Activated CD4-positive, alpha-beta T cell treated with anti-CD3 and anti-CD28 coated beads for 36 hours (primary cell): ENCODE data around the gene JPT1. TPM values are rescaled to one million over a fixed set of nuclear protein-coding genes. Genes with fewer than 3 reads are reported as not detected.

Experiments used
- ATAC-seq: fragments of 200-7000 bp; cut with Tn5 transposase; one replicate; pipeline ENCODE4 v1.10.0; 2021; ENCODE audit warnings: mild to moderate bottlenecking, moderate library complexity
- CTCF ChIA-PET: fragments of 350-600 bp; sonication (Branson Sonifier 250); formaldehyde crosslinking; loops from one replicate; lab custom pipeline; 2021; ENCODE audit warnings: antibody characterized with exemption; lab: Charles Lee
- POLR2A ChIA-PET: fragments of 350-600 bp; sonication (Branson Sonifier 250); formaldehyde crosslinking; loops from one replicate; lab custom pipeline; 2021; ENCODE audit warnings: antibody characterized with exemption, inconsistent platforms; lab: Charles Lee
- DNase-seq: peaks from one replicate; pipeline ENCODE4 v3.0.0-alpha.2; 2020
- H3K27ac Mint-ChIP-seq: one replicate; pipeline ENCODE4 v1.8.0; 2021; ENCODE audit warnings: mixed read lengths
- H3K27me3 Mint-ChIP-seq: one replicate; pipeline ENCODE4 v1.8.0; 2021; ENCODE audit warnings: mixed read lengths
- H3K36me3 Mint-ChIP-seq: one replicate; pipeline ENCODE4 v1.8.0; 2021; ENCODE audit warnings: low read depth, mixed read lengths
- H3K4me1 Mint-ChIP-seq: one replicate; pipeline ENCODE4 v1.8.0; 2021; ENCODE audit warnings: mixed read lengths
- H3K4me3 Mint-ChIP-seq: one replicate; pipeline ENCODE4 v1.8.0; 2021; ENCODE audit warnings: mild to moderate bottlenecking, moderate library complexity, mixed read lengths
- H3K9me3 Mint-ChIP-seq: one replicate; pipeline ENCODE4 v1.8.0; 2021; ENCODE audit warnings: low read depth, mixed read lengths
- intact Hi-C, 2 experiments: fragments of 100-400 bp; cut with DNase I in 1 of 2; cut with micrococcal nuclease in 1 of 2; formaldehyde crosslinking; loops; one replicate each; pipeline versions ENCODE4 v1.14.2 to v1.15.1; 2022 to 2024; cut with DNase I, micrococcal nuclease
- total RNA-seq, 2 experiments: library from RNA; stranded (reverse); gene quantifications; one replicate each; pipeline ENCODE4 v1.2.3, GENCODE V29; 2021

JPT1 gene
- total RNA-seq, 2 experiments from 2014 or later: 234 to 238 TPM

DNA sequence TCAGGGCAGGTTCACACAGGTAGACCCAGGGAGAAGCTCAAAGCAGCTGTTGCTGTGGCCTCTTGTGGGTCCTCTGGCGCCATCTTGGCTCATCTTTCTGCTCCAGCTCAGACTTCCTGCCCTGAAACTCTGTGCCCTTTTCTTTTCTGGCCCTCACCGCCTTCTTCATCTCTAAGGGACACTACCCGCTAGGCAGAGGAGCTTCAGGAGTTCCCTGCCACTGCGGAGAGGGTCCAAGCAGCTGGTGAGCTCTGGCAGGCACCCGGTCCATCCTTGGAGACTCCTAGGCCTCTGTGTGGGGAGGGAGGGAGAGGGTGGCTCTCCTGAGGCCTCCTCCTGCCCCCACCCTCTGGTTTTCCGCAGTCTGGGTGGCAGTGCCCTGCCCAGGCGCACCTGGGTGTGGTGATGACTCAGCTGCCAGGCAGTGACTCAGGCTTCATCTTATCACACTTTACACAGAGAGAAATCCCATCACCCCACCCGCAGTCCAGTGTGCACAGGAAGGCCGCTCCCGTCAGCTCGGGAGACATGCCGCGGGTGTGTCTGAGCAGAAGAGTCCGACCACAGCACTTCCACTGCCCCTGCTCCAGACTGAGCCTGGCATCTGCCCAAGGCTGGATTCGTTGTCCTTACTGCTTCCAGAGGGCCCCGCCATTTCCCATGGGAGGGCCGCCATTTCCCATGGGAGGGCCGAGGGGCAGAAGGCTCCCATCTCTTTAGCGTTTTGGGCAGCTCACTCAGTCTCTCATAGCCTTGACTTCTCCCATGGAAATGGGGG, 30.1 kb downstream of the JPT1 start:
- intact Hi-C loops: no loop called here
- H3K4me3 Mint-ChIP-seq: peak overlapping the region; percentile 44

DNA sequence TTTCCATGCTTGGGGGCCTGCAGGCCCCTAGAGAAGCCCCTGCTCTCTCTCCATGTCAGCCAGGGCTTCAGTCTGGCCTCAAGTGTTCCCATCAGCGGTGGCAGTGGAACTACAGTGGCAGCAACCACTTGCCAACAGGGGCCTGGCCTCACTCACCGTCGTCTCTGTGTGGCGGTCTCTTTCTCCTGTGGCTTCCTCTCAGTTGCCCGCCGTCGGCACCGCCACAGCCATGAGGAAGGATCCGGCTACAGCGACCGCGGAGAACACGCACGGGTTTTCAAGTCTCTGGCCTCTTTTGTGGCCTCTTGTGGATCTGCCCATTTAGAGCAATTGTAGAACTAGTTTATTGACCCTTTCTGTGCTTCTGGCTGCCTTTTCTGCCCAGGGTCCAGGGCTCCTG, 36.0 kb downstream of the JPT1 start:
- ChIA-PET POLR2A (no interaction called here), CTCF (interaction anchor here (1.8 kb wide), 1 partner anchor 83 kb away, joined by 6 read pairs; no protein-coding TSS in a partner anchor)
- Mint-ChIP-seq H3K9me3 (no peaks in the 10 kb centered on the region), H3K27me3 (no peaks in the 10 kb centered on the region), H3K4me1 (peaks cover 13% of the 10 kb centered on the region), H3K4me3 (no peak overlapping the region), H3K36me3 (peaks cover 17% of the 10 kb centered on the region), H3K27ac (no peak overlapping the region)
- DNase-seq (no peak), ATAC-seq (no peak)
- intact Hi-C loops: no loop called here

More for the DNA sequence above, 30.1 kb downstream of the JPT1 start:
- H3K9me3 Mint-ChIP-seq: no peaks in the 10 kb centered on the region
- peak overlapping the region; percentile 94 for H3K27ac Mint-ChIP-seq
- POLR2A ChIA-PET: interaction anchor here (0.5 to 1.3 kb wide), 5 partner anchors 8 to 155 kb away, joined by 3 to 8 read pairs (median 4); no protein-coding TSS in a partner anchor
- ATAC-seq (peak; percentile 97), DNase-seq (peak; percentile 88)
- H3K36me3 Mint-ChIP-seq: peaks cover 16% of the 10 kb centered on the region
- peaks cover 27% of the 10 kb centered on the region for H3K4me1 Mint-ChIP-seq
- no peaks in the 10 kb centered on the region for H3K27me3 Mint-ChIP-seq
- CTCF ChIA-PET: interaction anchor here (0.5 to 4.5 kb wide), 12 partner anchors 10 to 362 kb away, joined by 3 to 55 read pairs (median 4); no protein-coding TSS in a partner anchor

DNA sequence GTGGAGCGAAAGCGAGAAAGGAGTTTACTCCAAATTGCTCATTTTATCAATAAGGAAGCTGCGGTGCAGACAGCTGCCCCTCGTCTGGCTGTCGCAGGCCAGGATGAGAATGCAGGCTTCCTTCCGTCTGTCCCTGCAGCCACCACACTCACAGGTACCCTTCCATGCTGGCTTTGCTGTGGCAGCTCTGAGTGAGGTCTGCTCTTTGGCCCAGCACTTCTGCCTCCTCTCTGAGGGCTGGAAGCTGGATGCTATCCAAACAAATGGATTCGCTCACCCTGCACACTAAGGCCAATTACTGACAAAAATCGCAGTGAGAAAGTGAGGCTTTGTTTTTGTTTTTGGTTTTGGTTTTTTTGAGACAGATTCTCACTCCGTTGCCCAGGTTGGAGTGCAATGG, 37.6 kb downstream of the JPT1 start:
- Mint-ChIP-seq H3K27me3 (no peaks in the 10 kb centered on the region), H3K36me3 (peaks cover 22% of the 10 kb centered on the region), H3K4me1 (peaks cover 19% of the 10 kb centered on the region), H3K27ac (no peak overlapping the region), H3K9me3 (no peaks in the 10 kb centered on the region), H3K4me3 (no peak overlapping the region)
- DNase-seq (no peak), ATAC-seq (no peak)
- POLR2A ChIA-PET: interaction anchor here (0.7 to 0.8 kb wide), 2 partner anchors 8 to 209 kb away, joined by 3 read pairs; no protein-coding TSS in a partner anchor
- CTCF ChIA-PET: interaction anchor here (0.6 to 7.6 kb wide), 8 partner anchors 9 to 296 kb away, joined by 3 to 154 read pairs (median 3); partner anchors contain the start of gene NT5C
- intact Hi-C loops: no loop called here

DNA sequence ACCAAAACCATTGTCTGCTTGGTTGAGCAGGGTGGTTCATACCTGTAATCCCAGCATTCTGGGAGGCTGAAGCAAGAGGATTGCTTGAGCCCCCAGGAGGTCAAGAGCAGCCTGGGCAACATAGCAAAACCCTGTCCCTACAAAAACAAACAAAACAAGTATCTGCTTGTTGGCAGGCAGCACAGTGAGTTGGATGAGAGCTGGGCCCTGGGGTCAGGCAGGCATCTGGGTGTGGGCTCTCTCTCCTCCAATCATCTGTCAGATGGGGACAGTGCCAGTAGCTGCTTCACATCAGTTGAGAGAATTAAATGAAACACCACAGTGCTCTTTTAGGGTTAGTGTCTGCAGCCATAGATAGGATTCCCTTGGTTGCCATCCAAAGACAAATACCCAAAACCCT, 38.8 kb downstream of the JPT1 start:
- Mint-ChIP-seq H3K4me3 (no peak overlapping the region), H3K36me3 (peaks cover 22% of the 10 kb centered on the region), H3K27ac (no peak overlapping the region), H3K9me3 (no peaks in the 10 kb centered on the region), H3K4me1 (peaks cover 26% of the 10 kb centered on the region), H3K27me3 (no peaks in the 10 kb centered on the region)
- ATAC-seq (no peak), DNase-seq (no peak)
- intact Hi-C loops: no loop called here
- CTCF ChIA-PET: interaction anchor here (0.8 to 7.6 kb wide), 14 partner anchors 10 to 297 kb away, joined by 3 to 154 read pairs (median 14); partner anchors contain the start of gene NT5C
- POLR2A ChIA-PET: no interaction called here

DNA sequence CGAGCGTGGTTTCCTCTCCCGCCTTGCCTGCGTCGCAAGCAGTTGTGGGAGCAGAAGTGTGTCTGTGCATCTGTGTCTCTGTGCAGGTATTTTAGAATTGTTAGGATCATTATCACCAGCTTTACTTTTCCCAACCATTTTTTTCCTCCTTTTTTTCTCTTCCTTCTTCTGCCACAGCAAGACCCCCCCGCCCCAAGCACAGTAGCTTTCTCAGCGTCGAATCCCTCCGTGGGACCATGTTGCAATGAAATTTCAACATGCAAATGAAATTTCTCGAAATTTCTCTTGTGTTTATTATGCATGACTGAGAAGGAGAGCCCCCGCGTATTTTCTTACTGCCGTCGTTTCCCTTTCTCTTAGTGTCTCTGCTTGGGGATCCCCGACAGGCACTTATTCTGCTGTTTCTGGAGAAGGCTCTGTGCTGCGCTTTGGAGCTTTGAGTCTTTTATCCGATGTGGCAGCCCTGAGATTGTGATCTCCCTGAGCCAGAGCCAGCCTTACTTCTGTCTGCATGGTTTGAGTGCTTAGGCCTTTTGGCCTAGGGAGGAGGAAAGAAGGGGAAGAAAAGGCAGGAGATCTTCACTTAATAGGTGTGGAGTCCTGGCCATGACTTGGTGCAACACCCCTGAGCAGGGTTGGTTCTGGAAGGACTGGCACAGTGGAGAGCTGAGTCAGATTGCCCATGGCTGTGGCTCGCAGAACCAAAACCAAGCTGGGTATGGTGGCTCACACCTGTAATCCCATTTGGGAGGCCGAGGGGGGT, 39.6 kb downstream of the JPT1 start:
- no peaks in the 10 kb centered on the region for H3K9me3 Mint-ChIP-seq
- intact Hi-C loops: loop anchor here (1.0 to 5.0 kb wide), 13 partner anchors 17 to 403 kb away; partner anchors contain the start of genes JPT1 (in 2 of the 2), NT5C (in 2 of the 2), ATP5PD (in 1 of the 2) and CASKIN2 (in 1 of the 2)
- DNase-seq: peak; percentile 48
- ATAC-seq: peak; percentile 27
- H3K4me1 Mint-ChIP-seq: peaks cover 29% of the 10 kb centered on the region
- H3K27ac Mint-ChIP-seq: peak overlapping the region; percentile 86
- CTCF ChIA-PET: interaction anchor here (0.8 to 7.6 kb wide), 70 partner anchors 8 to 341 kb away, joined by 3 to 154 read pairs (median 5); partner anchors contain the start of genes FDXR, GGA3, GRIN2C and JPT1
- peak overlapping the region; percentile 70 for H3K4me3 Mint-ChIP-seq
- H3K27me3 Mint-ChIP-seq: no peaks in the 10 kb centered on the region
- POLR2A ChIA-PET: interaction anchor here (0.5 to 1.7 kb wide), 14 partner anchors 9 to 242 kb away, joined by 3 to 10 read pairs (median 4); partner anchors contain the start of genes FDXR, GGA3, MRPS7 and NT5C
- H3K36me3 Mint-ChIP-seq: peaks cover 20% of the 10 kb centered on the region

DNA sequence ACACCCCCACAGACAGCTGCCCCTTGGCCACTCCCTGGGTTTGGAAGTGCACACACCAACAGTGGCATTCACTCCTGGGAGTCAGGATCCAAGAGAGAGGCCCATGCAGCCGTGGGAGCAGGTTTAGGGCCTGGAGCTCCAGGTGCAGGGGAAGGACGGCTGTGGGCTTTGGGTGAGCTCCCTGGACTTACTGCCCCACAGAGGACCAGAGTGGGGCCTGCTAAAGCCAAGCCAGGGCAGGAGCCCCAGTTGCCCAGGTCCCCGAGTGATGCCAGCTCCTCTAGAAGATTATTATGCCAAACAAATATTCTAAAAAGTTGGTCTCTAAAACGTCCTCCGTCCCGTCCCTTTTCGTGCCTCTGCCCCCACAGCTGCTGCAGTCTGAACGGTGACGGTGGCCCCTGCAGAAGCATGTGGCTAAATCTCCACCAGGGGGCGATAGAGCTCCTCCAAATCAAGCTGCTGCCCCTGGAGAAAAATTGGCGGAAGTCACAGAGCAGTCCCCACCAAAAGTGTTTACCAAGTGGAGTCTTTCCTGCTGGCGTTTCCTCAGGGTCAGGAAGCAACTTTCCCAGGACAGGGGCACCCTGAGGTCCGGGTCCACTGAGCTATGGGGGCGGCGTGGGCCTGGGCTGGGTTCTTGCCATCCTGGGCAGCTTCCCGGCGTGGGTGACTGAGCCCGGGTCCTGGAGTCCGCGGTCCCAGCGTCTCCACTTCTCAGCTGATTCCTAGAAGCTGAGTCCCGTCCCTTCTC, 40.3 kb downstream of the JPT1 start:
- peak overlapping the region; percentile 86 for H3K27ac Mint-ChIP-seq
- peak overlapping the region; percentile 70 for H3K4me3 Mint-ChIP-seq
- H3K4me1 Mint-ChIP-seq: peaks cover 30% of the 10 kb centered on the region
- POLR2A ChIA-PET: interaction anchor here (0.5 to 1.7 kb wide), 17 partner anchors 9 to 241 kb away, joined by 3 to 10 read pairs (median 4); partner anchors contain the start of genes FDXR, GGA3, JPT1 and MRPS7
- DNase-seq (peak; percentile 95), ATAC-seq (peak; percentile 74)
- CTCF ChIA-PET: interaction anchor here (0.5 to 7.6 kb wide), 79 partner anchors 9 to 520 kb away, joined by 3 to 154 read pairs (median 5); partner anchors contain the start of genes FDXR, GGA3, GRIN2C and JPT1
- no peaks in the 10 kb centered on the region for H3K27me3 Mint-ChIP-seq
- intact Hi-C loops: loop anchor here (1.0 to 5.0 kb wide), 13 partner anchors 17 to 403 kb away; partner anchors contain the start of genes JPT1 (in 2 of the 2), NT5C (in 2 of the 2), ATP5PD (in 1 of the 2) and CASKIN2 (in 1 of the 2)
- no peaks in the 10 kb centered on the region for H3K9me3 Mint-ChIP-seq
- peaks cover 18% of the 10 kb centered on the region for H3K36me3 Mint-ChIP-seq

DNA sequence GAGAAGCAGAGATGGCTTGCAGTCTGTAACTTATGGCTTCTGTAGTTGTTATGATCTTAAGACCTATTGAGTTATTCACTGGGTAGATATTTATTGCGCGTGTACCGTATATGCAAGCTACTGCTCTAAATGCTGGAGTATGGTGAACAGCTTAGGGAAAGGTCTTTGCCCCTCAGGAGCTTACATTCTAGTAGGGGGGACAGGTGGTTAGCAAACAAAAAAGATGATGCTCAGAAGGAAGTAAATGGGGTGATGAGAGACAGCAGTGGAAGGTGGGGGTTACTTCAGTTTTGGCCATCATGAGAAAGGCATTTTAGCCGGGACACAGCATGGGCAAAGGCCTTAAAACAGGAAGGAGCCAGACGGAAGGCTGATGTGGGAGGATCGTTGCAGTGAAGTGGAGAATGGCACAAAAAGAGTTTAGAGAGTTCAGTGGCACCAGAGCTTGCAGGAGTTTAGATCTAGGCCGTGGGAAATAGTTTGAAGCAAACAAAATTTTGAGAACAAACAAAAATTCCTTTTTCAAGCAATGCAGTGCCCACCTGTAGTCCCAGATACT, 42.5 kb downstream of the JPT1 start:
- POLR2A ChIA-PET: interaction anchor here (0.6 to 0.7 kb wide), 3 partner anchors 34 to 599 kb away, joined by 4 to 9 read pairs (median 6); no protein-coding TSS in a partner anchor
- intact Hi-C loops: loop anchor here (5.0 kb wide), 5 partner anchors 40 to 405 kb away; partner anchors contain the start of genes ATP5PD (in 1 of the 2), CASKIN2 (in 1 of the 2), JPT1 (in 1 of the 2) and KCTD2 (in 1 of the 2)
- Mint-ChIP-seq H3K9me3 (no peaks in the 10 kb centered on the region), H3K36me3 (peaks cover 18% of the 10 kb centered on the region), H3K27ac (peak overlapping the region; percentile 34), H3K4me1 (peaks cover 34% of the 10 kb centered on the region), H3K27me3 (no peaks in the 10 kb centered on the region), H3K4me3 (peak overlapping the region; percentile 79)
- CTCF ChIA-PET: interaction anchor here (0.6 to 7.6 kb wide), 13 partner anchors 9 to 319 kb away, joined by 3 to 154 read pairs (median 5); partner anchors contain the start of gene NT5C
- no peak for ATAC-seq
- DNase-seq: no peak

DNA sequence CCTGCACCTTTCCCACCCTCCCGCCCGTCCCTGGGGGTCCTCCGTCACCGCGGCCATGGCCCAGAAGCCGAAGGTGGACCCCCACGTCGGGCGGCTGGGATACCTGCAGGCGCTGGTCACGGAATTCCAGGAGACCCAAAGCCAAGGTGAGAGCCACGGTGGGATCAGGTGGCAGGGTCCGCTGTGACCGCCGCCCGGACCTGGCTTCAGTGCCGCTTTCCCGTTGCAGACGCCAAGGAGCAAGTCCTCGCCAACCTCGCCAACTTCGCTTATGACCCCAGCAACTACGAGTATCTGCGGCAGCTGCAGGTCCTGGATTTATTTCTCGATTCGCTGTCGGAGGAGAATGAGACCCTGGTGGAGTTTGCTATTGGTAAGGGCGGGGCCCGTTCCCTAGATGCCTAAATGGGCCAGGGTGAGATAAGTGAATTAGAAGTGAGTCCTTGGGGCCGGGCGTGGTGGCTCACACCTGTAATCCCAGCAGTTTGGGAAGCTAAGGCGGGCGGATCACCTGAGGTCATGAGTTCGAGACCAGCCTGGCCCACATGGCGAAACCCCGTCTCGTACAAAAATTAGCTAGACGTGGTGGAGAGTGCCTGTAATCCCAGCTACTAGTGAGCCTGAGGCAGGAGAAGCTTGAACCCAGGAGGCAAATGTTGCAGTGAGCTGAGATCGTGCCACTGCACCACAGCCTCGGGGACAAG, 43.9 kb downstream of the JPT1 start:
- Mint-ChIP-seq H3K36me3 (peaks cover 18% of the 10 kb centered on the region), H3K4me3 (peak overlapping the region; percentile 79), H3K9me3 (no peaks in the 10 kb centered on the region), H3K27me3 (no peaks in the 10 kb centered on the region), H3K4me1 (peaks cover 34% of the 10 kb centered on the region), H3K27ac (peak overlapping the region; percentile 68)
- no peak for ATAC-seq
- CTCF ChIA-PET: interaction anchor here (0.6 to 7.6 kb wide), 21 partner anchors 9 to 302 kb away, joined by 3 to 154 read pairs (median 5); partner anchors contain the start of genes GGA3, HID1, MRPS7 and NT5C
- peak; percentile 50 for DNase-seq
- POLR2A ChIA-PET: interaction anchor here (0.6 to 1.3 kb wide), 4 partner anchors 35 to 295 kb away, joined by 3 to 6 read pairs (median 4); partner anchors contain the start of gene GRB2
- intact Hi-C loops: loop anchor here (1.0 to 5.0 kb wide), 6 partner anchors 42 to 407 kb away; partner anchors contain the start of genes ATP5PD (in 1 of the 2), CASKIN2 (in 1 of the 2), JPT1 (in 1 of the 2) and KCTD2 (in 1 of the 2)
